Tibial nerve (tissue), 4 donors: ENCODE results near the gene NCK2. TPM values are rescaled to one million over a fixed set of nuclear protein-coding genes. Genes with fewer than 3 reads are reported as not detected.

ENCODE experiments used
- DNase-seq, 2 donors: peaks; one replicate each; pipeline ENCODE4 v3.0.0-alpha.2; 2019; ENCODE audit warnings: low spot score in 2 of 2
- H3K27ac ChIP-seq, 4 donors: fragments of 200-600 bp; sonication (generic) in 3 of 4; one replicate each; pipeline ENCODE4 v1.5.1; 2017 to 2019; ENCODE audit warnings: mild to moderate bottlenecking in 1 of 4
- H3K27me3 ChIP-seq, 2 donors: fragments of 200-600 bp; sonication (generic) in 1 of 2; one replicate each; pipeline versions ENCODE4 v1.5.1 to v1.6.0; 2017 to 2019
- H3K36me3 ChIP-seq, 3 donors: fragments of 200-600 bp; sonication (generic); one replicate each; pipeline ENCODE4 v1.5.1; 2018 to 2019
- H3K4me1 ChIP-seq, 4 donors: fragments of 200-600 bp; sonication (generic) in 3 of 4; one replicate each; pipeline ENCODE4 v1.5.1; 2017 to 2019
- H3K4me3 ChIP-seq, 4 donors: fragments of 200-600 bp; sonication (generic) in 3 of 4; one replicate each; pipeline ENCODE4 v1.5.1; 2017 to 2019; ENCODE audit warnings: mild to moderate bottlenecking in 1 of 4, moderate library complexity in 1 of 4
- H3K9me3 ChIP-seq, 4 donors: fragments of 200-600 bp; sonication (generic) in 3 of 4; one replicate each; pipeline ENCODE4 v1.5.1; 2017 to 2019
- EP300 ChIP-seq, 2 donors: sonication (generic); formaldehyde crosslinking; IDR thresholded peaks; one replicate each; pipeline ENCODE4 v1.6.1; 2017; ENCODE audit warnings: antibody characterized with exemption in 2 of 2, mild to moderate bottlenecking in 1 of 2
- POLR2A ChIP-seq, 2 donors: fragments of 450-650 bp; IDR thresholded peaks; one replicate each; pipeline ENCODE4 v1.6.1; 2017; ENCODE audit warnings: antibody characterized with exemption in 2 of 2, mild to moderate bottlenecking in 2 of 2, moderate library complexity in 2 of 2
- WGBS, 2 donors: methylation state at CpG; one replicate each; pipeline ENCODE4 v1.1.5; 2018; 5-methylcytosine and 5-hydroxymethylcytosine counted together
- total RNA-seq, 4 donors: library from RNA; depleted of rRNA; stranded (reverse); fragments of >200 nt; gene quantifications; one replicate each; pipeline ENCODE4 v1.1.0, GENCODE V29; 2016
- TF ChIP-seq, protein P1 (sequence below), 5 experiments: fragments of 200-600 bp in 3 of 5; fragments of 450-650 bp in 2 of 5; sonication (generic) in 3 of 5; IDR thresholded peaks; one replicate each; pipeline ENCODE4 v1.5.1; 2016 to 2019; ENCODE audit warnings: antibody characterized with exemption in 5 of 5, mild to moderate bottlenecking in 3 of 5, moderate library complexity in 2 of 5

NCK2 gene
- total RNA-seq, 4 donors from 2014 or later, result 22.6 to 35.9 (median 28.1) TPM

DNA sequence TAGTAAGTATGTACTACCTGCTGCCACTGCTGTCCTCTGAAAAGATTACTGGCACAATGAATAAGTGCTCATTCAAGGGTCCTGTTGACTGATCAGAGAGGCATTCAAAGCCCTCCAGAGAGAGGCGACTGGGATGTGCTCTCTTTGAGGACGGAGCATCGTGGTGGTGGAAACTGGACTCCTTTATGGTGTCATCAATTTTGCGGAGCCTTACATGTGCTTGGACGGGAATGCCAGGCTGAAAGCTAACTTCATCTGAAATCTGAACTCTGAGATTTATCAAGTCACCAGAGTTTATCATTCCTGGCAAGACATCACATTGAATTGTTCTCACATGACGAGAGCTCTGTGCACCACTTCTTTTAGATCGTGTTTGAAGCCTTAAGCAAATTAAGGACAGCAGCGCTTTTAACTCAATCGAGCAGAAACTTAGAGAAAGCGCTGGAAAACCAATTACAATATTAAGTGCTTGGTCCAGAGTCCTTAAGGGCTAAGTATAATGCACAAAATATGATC is 138.3 kb downstream of the NCK2 start:
- no peak for DNase-seq
- no peaks in the 10 kb centered on the region for H3K27me3 ChIP-seq
- TF ChIP-seq, protein P1, sequence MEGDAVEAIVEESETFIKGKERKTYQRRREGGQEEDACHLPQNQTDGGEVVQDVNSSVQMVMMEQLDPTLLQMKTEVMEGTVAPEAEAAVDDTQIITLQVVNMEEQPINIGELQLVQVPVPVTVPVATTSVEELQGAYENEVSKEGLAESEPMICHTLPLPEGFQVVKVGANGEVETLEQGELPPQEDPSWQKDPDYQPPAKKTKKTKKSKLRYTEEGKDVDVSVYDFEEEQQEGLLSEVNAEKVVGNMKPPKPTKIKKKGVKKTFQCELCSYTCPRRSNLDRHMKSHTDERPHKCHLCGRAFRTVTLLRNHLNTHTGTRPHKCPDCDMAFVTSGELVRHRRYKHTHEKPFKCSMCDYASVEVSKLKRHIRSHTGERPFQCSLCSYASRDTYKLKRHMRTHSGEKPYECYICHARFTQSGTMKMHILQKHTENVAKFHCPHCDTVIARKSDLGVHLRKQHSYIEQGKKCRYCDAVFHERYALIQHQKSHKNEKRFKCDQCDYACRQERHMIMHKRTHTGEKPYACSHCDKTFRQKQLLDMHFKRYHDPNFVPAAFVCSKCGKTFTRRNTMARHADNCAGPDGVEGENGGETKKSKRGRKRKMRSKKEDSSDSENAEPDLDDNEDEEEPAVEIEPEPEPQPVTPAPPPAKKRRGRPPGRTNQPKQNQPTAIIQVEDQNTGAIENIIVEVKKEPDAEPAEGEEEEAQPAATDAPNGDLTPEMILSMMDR (IDR thresholded peaks at IDR 0.05), result no peak
- TF ChIP-seq POLR2A (IDR thresholded peaks at IDR 0.05), result no peak
- no peak for TF ChIP-seq EP300 (IDR thresholded peaks at IDR 0.05)
- peaks cover 0 to 54% (median 21%) of the 10 kb centered on the region in 4 donors for H3K4me1 ChIP-seq
- peaks cover 0 to 3% (median 0%) of the 10 kb centered on the region in 4 donors for H3K9me3 ChIP-seq
- 85 to 88% methylated on average over 10 of the region's 10 CpGs for WGBS, 2 donors
- peaks cover 0 to 28% (median 10%) of the 10 kb centered on the region in 3 donors for H3K36me3 ChIP-seq
- H3K4me3 ChIP-seq, result no peak overlapping the region
- H3K27ac ChIP-seq, result no peak overlapping the region

DNA sequence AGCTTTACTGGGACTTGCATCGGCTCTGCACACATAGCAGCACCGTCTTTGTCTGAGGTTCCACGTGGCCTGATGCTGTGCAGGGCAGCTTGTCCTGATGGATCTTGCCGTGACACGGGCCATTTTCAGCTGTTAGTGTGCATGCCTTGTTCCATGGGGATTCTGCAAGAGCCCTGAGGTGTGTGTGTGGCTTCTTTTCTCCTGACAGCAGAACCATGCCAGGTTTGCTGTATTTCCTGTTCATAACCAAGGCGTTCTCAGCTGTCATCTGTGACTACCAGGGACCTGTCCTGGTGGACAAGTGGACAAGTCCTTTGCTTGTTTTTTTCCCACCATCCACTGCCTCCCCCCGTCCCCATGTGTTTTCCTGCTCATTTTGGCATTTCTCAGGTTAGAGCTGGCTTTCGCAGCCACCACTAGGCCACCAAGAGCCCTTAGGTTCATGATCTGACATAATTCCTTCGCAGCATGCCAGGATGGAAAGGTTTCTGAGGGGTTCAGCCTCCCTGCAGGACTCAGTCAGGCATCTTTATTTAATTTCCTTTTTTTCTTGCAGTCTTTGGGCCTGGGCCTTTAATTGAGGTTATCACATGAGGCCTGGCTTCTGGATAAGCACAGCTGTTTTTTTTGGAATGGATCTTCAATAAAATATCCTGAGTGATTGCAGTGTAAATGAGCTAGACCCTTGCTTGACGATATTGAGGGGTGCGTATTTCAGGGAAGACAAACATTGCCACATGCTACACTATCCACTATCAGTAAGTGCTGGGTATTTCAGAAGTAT is 139.4 kb downstream of the NCK2 start:
- 65 to 69% methylated on average over 11 of the region's 11 CpGs for WGBS, 2 donors
- peaks cover 0 to 49% (median 21%) of the 10 kb centered on the region in 4 donors for H3K4me1 ChIP-seq
- no peak overlapping the region for H3K27ac ChIP-seq

DNA sequence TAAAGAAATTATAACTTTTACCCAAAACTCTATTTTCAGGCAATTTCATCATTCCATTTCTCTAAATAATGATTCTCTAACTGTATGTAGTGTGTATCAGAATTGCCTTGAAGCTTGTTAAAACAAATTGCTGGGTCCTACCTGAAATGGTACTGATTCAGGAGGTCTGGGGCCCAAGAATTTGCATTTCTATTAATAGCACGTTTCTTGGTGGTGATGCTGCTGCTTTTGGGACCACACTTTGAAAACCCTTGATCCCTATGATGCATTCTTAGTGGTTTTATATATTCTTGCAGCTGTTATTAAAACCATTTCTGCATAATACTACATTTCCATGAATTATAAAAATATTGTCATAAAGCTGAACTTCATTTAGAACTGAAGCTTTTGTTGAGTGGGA is 140.7 kb downstream of the NCK2 start:
- Histone ChIP-seq H3K36me3 (peaks cover 0 to 30% (median 10%) of the 10 kb centered on the region in 3 donors), H3K4me1 (peaks cover 0 to 45% (median 21%) of the 10 kb centered on the region in 4 donors), H3K4me3 (no peak overlapping the region), H3K27ac (no peak overlapping the region), H3K27me3 (no peaks in the 10 kb centered on the region), H3K9me3 (peaks cover 0 to 14% (median 0%) of the 10 kb centered on the region in 4 donors)
- no peak for DNase-seq
- no peak for TF ChIP-seq EP300 (IDR thresholded peaks at IDR 0.05)
- no peak for TF ChIP-seq POLR2A (IDR thresholded peaks at IDR 0.05)
- TF ChIP-seq, protein P1 (IDR thresholded peaks at IDR 0.05), result no peak
- WGBS, 2 donors, result 23 to 31% methylated on average over 1 of the region's 1 CpG

More for the DNA sequence above, 139.4 kb downstream of the NCK2 start:
- no peak overlapping the region for H3K4me3 ChIP-seq
- DNase-seq, result no peak
- H3K36me3 ChIP-seq, result peaks cover 0 to 30% (median 10%) of the 10 kb centered on the region in 3 donors
- H3K27me3 ChIP-seq, result no peaks in the 10 kb centered on the region
- peaks cover 0 to 11% (median 0%) of the 10 kb centered on the region in 4 donors for H3K9me3 ChIP-seq
- no peak for TF ChIP-seq EP300 (IDR thresholded peaks at IDR 0.05)
- no peak for TF ChIP-seq POLR2A (IDR thresholded peaks at IDR 0.05)
- TF ChIP-seq, protein P1 (IDR thresholded peaks at IDR 0.05), result no peak

DNA sequence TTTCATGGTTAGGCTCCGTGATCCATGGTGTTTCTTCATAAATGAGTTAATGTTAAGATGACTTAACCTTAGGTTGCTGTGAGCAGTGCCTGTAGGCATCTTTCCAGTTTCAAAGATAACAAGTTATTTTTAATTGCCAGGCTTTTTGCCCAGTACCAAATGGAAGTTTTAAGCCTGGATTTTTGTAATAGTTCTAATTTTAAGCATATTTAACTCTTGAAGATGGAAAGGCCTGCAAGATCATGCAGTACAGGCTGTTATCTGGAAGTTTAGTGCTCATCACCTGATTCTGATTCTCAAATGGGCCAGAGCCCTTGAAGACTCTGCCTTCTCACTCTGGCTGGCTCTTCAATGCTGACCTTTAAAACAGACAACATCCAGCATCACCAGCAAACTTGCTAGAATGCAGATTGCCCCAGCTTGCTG is 141.3 kb downstream of the NCK2 start:
- Histone ChIP-seq H3K27me3 (no peaks in the 10 kb centered on the region), H3K4me3 (no peak overlapping the region), H3K27ac (peak overlapping the region in 1 of 4 donors; percentile 26), H3K9me3 (peaks cover 0 to 14% (median 0%) of the 10 kb centered on the region in 4 donors), H3K4me1 (peaks cover 0 to 51% (median 24%) of the 10 kb centered on the region in 4 donors), H3K36me3 (peaks cover 0 to 28% (median 10%) of the 10 kb centered on the region in 3 donors)
- no peak for DNase-seq
- WGBS, 2 donors, result 15 to 31% methylated on average over 1 of the region's 1 CpG
- TF ChIP-seq, protein P1 (IDR thresholded peaks at IDR 0.05), result no peak
- no peak for TF ChIP-seq POLR2A (IDR thresholded peaks at IDR 0.05)
- TF ChIP-seq EP300 (IDR thresholded peaks at IDR 0.05), result no peak

DNA sequence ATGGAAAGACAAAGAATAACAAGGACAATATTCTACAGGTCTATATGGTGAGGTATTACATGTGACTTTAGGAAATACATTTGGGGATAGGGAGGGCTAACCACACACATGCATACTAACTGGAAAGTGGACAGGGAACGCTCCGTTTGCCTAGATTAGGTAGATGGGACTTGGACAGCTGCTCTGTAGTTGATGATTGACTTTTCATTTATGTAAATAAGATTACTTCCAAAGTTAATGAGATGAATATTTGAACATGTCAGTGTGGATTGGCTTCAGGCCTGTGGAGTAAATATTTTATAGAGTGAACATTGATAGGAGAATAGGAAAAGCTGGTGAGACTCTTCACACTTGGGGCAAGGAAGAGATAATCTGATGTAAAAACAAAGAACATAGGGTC is 142.0 kb downstream of the NCK2 start:
- H3K9me3 ChIP-seq, result peaks cover 0 to 13% (median 0%) of the 10 kb centered on the region in 4 donors
- TF ChIP-seq POLR2A (IDR thresholded peaks at IDR 0.05) (no peak), EP300 (IDR thresholded peaks at IDR 0.05) (no peak)
- TF ChIP-seq, protein P1 (IDR thresholded peaks at IDR 0.05), result no peak
- no peak overlapping the region for H3K4me3 ChIP-seq
- peaks cover 0 to 51% (median 24%) of the 10 kb centered on the region in 4 donors for H3K4me1 ChIP-seq
- no peaks in the 10 kb centered on the region for H3K27me3 ChIP-seq
- 87 to 95% methylated on average over 2 of the region's 2 CpGs for WGBS, 2 donors
- DNase-seq, result no peak
- peaks cover 0 to 22% (median 3%) of the 10 kb centered on the region in 3 donors for H3K36me3 ChIP-seq
- H3K27ac ChIP-seq, result peak overlapping the region in 1 of 4 donors; percentile 20
